ENCODE measurements around the gene PIK3CG.
"Not testable (repeated sequence)": the region's sequence is repeated elsewhere in the genome, so short reads cannot be mapped to it uniquely, and the experiment has no call there.

Gene PIK3CG
- total RNA-seq = 55.7 to 81.2 (median 74.5) reads per million in 3 donors

DNA sequence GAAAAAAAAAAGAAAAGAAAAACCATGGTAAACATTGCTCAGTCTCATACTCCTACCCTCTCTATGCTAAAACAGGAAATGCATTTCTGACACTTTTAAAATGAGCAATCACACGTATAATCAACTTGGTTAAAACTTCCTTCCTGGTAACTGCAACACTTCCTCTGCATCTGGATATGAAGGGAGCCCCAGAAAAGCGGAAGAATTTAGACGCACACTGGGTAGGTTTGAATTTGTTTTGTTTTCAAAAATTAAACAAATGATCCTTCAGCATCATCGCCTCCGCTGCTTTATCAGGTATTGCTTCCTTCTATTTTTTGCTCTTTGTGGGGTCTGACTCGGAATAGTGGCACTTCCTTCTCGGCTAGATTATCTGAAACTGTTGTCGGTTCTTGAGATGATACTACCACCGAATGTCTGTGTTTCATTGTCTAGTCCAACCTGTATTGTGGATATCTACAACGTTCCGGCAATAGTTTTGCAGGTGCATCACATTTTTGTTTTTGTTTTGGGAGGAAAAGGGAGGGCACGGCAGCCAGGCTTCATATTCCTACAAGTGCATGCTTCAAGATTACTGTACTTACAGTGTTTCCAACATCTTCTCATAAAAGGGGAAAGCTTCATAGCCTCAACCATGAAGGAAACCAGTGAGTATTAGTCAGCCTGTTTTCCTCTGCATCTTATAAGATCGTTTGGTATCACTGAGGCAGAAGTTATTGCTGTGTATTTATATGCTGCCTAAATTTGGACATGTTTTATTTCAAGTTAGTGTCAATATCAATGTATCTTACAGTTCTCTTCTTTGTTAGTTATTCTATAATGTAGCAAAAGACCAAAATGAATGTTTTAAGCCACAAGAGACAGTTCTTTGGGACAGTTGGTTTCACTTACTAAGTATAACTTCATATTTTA, at the start of gene PIK3CG:
Gene PIK3CG (plus strand): TSS at position 153 of the 912 bp plus-strand sequence. CDS start 2,280 bp downstream, outside the sequence.
- H3K27ac ChIP-seq (ENCODE audit: insufficient read depth, low read length, poor library complexity, severe bottlenecking) = peak within 1 kb of the TSS; percentile 67
- DNase-seq = no peak
- peaks cover 24% of the 10 kb centered on the region for H3K36me3 ChIP-seq (ENCODE audit: control insufficient read depth, insufficient read depth, low read length)
- H3K4me1 ChIP-seq (ENCODE audit: control insufficient read depth, insufficient read depth, low read length, poor library complexity, severe bottlenecking) = peaks cover 24% of the 10 kb centered on the region
- H3K4me3 ChIP-seq (ENCODE audit: insufficient read depth, low read depth, low read length, poor library complexity, severe bottlenecking) = peak within 1 kb of the TSS; percentile 62
- no peaks in the 10 kb centered on the region for H3K27me3 ChIP-seq (replicated peaks; ENCODE audit: control insufficient read depth, insufficient read depth, low read length, poor library complexity, severe bottlenecking)
- no peaks in the 10 kb centered on the region for H3K9me3 ChIP-seq (ENCODE audit: control insufficient read depth, low read length)

GRCh38 chr7:106817098-106817497, 48.0 kb upstream of the PIK3CG start:
- no peaks in the 10 kb centered on the region for H3K27me3 ChIP-seq (replicated peaks; ENCODE audit: control insufficient read depth, insufficient read depth, low read length, poor library complexity, severe bottlenecking)
- no peak overlapping the region for H3K27ac ChIP-seq (ENCODE audit: insufficient read depth, low read length, poor library complexity, severe bottlenecking)
- no peaks in the 10 kb centered on the region for H3K9me3 ChIP-seq (ENCODE audit: control insufficient read depth, low read length)
- H3K4me1 ChIP-seq (ENCODE audit: control insufficient read depth, insufficient read depth, low read length, poor library complexity, severe bottlenecking) = no peaks in the 10 kb centered on the region
- DNase-seq = no peak
- H3K36me3 ChIP-seq (ENCODE audit: control insufficient read depth, insufficient read depth, low read length) = no peaks in the 10 kb centered on the region
- no peak overlapping the region for H3K4me3 ChIP-seq (ENCODE audit: insufficient read depth, low read depth, low read length, poor library complexity, severe bottlenecking)

GRCh38 chr7:106818736-106819135, 46.3 kb upstream of the PIK3CG start:
- H3K27me3 ChIP-seq (replicated peaks; ENCODE audit: control insufficient read depth, insufficient read depth, low read length, poor library complexity, severe bottlenecking) = no peaks in the 10 kb centered on the region
- H3K4me1 ChIP-seq (ENCODE audit: control insufficient read depth, insufficient read depth, low read length, poor library complexity, severe bottlenecking) = no peaks in the 10 kb centered on the region
- no peaks in the 10 kb centered on the region for H3K9me3 ChIP-seq (ENCODE audit: control insufficient read depth, low read length)
- H3K36me3 ChIP-seq (ENCODE audit: control insufficient read depth, insufficient read depth, low read length) = no peaks in the 10 kb centered on the region
- no peak for DNase-seq
- H3K4me3 ChIP-seq (ENCODE audit: insufficient read depth, low read depth, low read length, poor library complexity, severe bottlenecking) = no peak overlapping the region
- H3K27ac ChIP-seq (ENCODE audit: insufficient read depth, low read length, poor library complexity, severe bottlenecking) = no peak overlapping the region

DNA sequence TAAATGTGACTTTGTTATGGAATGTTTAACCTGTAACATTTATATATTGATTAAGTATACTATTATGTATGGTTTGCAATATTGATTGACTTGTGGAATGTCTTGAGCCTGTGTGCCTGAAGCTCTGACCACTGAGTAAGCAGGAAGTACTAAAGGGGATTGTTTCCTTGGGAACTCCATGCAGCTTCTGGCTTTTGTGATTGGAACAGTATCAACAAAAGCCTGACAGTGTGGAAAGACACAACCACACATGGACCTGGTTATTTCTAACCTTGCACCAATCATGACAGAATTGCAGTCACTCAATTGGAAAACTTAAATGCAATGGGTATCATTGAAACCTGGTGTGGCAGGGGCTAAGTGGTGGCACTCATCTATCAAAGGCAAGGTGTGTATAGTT, 45.5 kb upstream of the PIK3CG start:
- Histone ChIP-seq H3K9me3 (ENCODE audit: control insufficient read depth, low read length) (no peaks in the 10 kb centered on the region), H3K36me3 (ENCODE audit: control insufficient read depth, insufficient read depth, low read length) (no peaks in the 10 kb centered on the region), H3K27ac (ENCODE audit: insufficient read depth, low read length, poor library complexity, severe bottlenecking) (no peak overlapping the region), H3K4me3 (ENCODE audit: insufficient read depth, low read depth, low read length, poor library complexity, severe bottlenecking) (no peak overlapping the region), H3K27me3 (replicated peaks; ENCODE audit: control insufficient read depth, insufficient read depth, low read length, poor library complexity, severe bottlenecking) (no peaks in the 10 kb centered on the region), H3K4me1 (ENCODE audit: control insufficient read depth, insufficient read depth, low read length, poor library complexity, severe bottlenecking) (no peaks in the 10 kb centered on the region)
- no peak for DNase-seq

DNA sequence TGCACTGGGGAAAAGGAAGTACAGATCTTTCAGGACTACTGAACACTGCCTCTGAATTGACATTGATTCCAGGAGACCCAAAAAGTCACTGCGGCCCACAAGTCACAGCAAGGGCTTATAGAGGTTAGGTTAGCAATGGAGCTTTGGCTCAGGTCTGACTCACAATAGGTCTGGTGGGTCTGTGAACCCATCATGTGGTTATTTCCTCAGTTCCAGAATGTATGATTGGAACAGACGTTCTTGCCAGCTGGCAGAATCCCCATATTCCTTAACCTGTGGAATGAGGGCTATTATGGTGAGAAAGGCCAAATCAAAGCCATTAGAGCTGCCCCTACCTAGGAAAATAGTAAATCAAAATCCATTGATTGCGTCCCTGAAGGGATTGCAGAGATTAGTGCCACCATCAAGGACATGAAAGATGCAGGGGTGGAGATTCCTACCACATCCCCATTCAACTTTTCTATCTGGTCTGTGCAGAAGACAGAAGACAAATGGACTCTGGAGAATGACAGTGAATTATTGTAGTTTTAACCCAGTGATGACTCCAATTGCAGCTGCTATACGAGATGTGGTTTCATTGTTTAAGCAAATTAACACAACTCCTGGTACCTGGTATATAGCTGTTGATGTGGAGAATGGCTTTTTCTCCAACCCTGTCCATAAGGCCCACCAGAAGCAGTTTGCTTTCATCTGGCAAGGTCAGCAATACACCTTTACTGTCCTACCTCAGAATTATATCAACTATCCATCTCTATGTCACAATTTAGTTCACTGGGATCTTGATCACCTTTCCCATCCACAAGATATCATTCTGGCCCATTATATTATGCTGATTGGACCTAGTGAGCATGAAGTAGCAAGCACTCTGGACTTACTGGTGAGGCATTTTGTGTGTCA, 44.5 kb upstream of the PIK3CG start:
- H3K4me1 ChIP-seq (ENCODE audit: control insufficient read depth, insufficient read depth, low read length, poor library complexity, severe bottlenecking) = no peaks in the 10 kb centered on the region
- no peak for DNase-seq
- H3K36me3 ChIP-seq (ENCODE audit: control insufficient read depth, insufficient read depth, low read length) = no peaks in the 10 kb centered on the region
- H3K27me3 ChIP-seq (replicated peaks; ENCODE audit: control insufficient read depth, insufficient read depth, low read length, poor library complexity, severe bottlenecking) = no peaks in the 10 kb centered on the region
- H3K9me3 ChIP-seq (ENCODE audit: control insufficient read depth, low read length) = peaks cover 3% of the 10 kb centered on the region
- H3K4me3 ChIP-seq (ENCODE audit: insufficient read depth, low read depth, low read length, poor library complexity, severe bottlenecking) = no peak overlapping the region
- H3K27ac ChIP-seq (ENCODE audit: insufficient read depth, low read length, poor library complexity, severe bottlenecking) = no peak overlapping the region

GRCh38 chr7:106823631-106824030, 41.5 kb upstream of the PIK3CG start:
- Histone ChIP-seq H3K4me3 (ENCODE audit: insufficient read depth, low read depth, low read length, poor library complexity, severe bottlenecking) (no peak overlapping the region), H3K4me1 (ENCODE audit: control insufficient read depth, insufficient read depth, low read length, poor library complexity, severe bottlenecking) (no peaks in the 10 kb centered on the region), H3K36me3 (ENCODE audit: control insufficient read depth, insufficient read depth, low read length) (no peaks in the 10 kb centered on the region), H3K27me3 (replicated peaks; ENCODE audit: control insufficient read depth, insufficient read depth, low read length, poor library complexity, severe bottlenecking) (no peaks in the 10 kb centered on the region), H3K9me3 (ENCODE audit: control insufficient read depth, low read length) (peaks cover 3% of the 10 kb centered on the region), H3K27ac (ENCODE audit: insufficient read depth, low read length, poor library complexity, severe bottlenecking) (no peak overlapping the region)
- DNase-seq = no peak

GRCh38 chr7:106824458-106824857, 40.6 kb upstream of the PIK3CG start:
- Histone ChIP-seq H3K4me3 (ENCODE audit: insufficient read depth, low read depth, low read length, poor library complexity, severe bottlenecking) (no peak overlapping the region), H3K4me1 (ENCODE audit: control insufficient read depth, insufficient read depth, low read length, poor library complexity, severe bottlenecking) (no peaks in the 10 kb centered on the region), H3K36me3 (ENCODE audit: control insufficient read depth, insufficient read depth, low read length) (no peaks in the 10 kb centered on the region), H3K27me3 (replicated peaks; ENCODE audit: control insufficient read depth, insufficient read depth, low read length, poor library complexity, severe bottlenecking) (no peaks in the 10 kb centered on the region), H3K9me3 (ENCODE audit: control insufficient read depth, low read length) (peaks cover 3% of the 10 kb centered on the region), H3K27ac (ENCODE audit: insufficient read depth, low read length, poor library complexity, severe bottlenecking) (no peak overlapping the region)
- no peak for DNase-seq

GRCh38 chr7:106827626-106828025, 37.5 kb upstream of the PIK3CG start:
- H3K27me3 ChIP-seq (replicated peaks; ENCODE audit: control insufficient read depth, insufficient read depth, low read length, poor library complexity, severe bottlenecking) = no peaks in the 10 kb centered on the region

GRCh38 chr7:106829496-106829895, 35.6 kb upstream of the PIK3CG start:
- H3K9me3 ChIP-seq (ENCODE audit: control insufficient read depth, low read length) = peaks cover 3% of the 10 kb centered on the region
- H3K4me1 ChIP-seq (ENCODE audit: control insufficient read depth, insufficient read depth, low read length, poor library complexity, severe bottlenecking) = no peaks in the 10 kb centered on the region
- DNase-seq = no peak
- H3K27ac ChIP-seq (ENCODE audit: insufficient read depth, low read length, poor library complexity, severe bottlenecking) = no peak overlapping the region
- no peaks in the 10 kb centered on the region for H3K27me3 ChIP-seq (replicated peaks; ENCODE audit: control insufficient read depth, insufficient read depth, low read length, poor library complexity, severe bottlenecking)
- no peaks in the 10 kb centered on the region for H3K36me3 ChIP-seq (ENCODE audit: control insufficient read depth, insufficient read depth, low read length)
- H3K4me3 ChIP-seq (ENCODE audit: insufficient read depth, low read depth, low read length, poor library complexity, severe bottlenecking) = no peak overlapping the region

More at GRCh38 chr7:106827626-106828025, 37.5 kb upstream of the PIK3CG start:
- H3K36me3 ChIP-seq (ENCODE audit: control insufficient read depth, insufficient read depth, low read length) = no peaks in the 10 kb centered on the region
- H3K4me1 ChIP-seq (ENCODE audit: control insufficient read depth, insufficient read depth, low read length, poor library complexity, severe bottlenecking) = no peaks in the 10 kb centered on the region
- H3K27ac ChIP-seq (ENCODE audit: insufficient read depth, low read length, poor library complexity, severe bottlenecking) = no peak overlapping the region
- peaks cover 3% of the 10 kb centered on the region for H3K9me3 ChIP-seq (ENCODE audit: control insufficient read depth, low read length)
- no peak for DNase-seq
- H3K4me3 ChIP-seq (ENCODE audit: insufficient read depth, low read depth, low read length, poor library complexity, severe bottlenecking) = no peak overlapping the region

DNA sequence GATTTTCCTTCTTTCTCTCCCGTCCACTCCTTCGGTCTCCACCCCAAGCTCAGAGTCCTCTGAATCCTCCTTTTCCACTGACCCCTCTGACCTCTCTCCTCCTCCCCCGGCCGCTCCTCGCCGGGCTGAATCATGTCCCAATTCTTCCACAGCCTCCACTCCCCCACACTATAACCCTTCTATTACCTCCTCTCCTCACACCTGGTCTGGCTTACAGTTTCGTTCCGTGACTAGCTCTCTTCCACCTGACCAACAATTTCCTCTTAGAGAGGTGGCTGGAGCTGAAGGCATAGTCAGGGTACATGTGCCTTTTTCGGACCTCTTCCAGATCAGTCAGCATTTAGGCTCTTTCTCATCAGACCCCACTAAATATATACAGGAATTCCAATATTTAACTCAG, 34.2 kb upstream of the PIK3CG start:
- not testable (repeated sequence) for H3K27me3 ChIP-seq (replicated peaks; ENCODE audit: control insufficient read depth, insufficient read depth, low read length, poor library complexity, severe bottlenecking); H3K4me3 ChIP-seq (ENCODE audit: insufficient read depth, low read depth, low read length, poor library complexity, severe bottlenecking); H3K4me1 ChIP-seq (ENCODE audit: control insufficient read depth, insufficient read depth, low read length, poor library complexity, severe bottlenecking)

More for the DNA sequence above, 34.2 kb upstream of the PIK3CG start:
- not testable (repeated sequence) for DNase-seq; H3K36me3 ChIP-seq (ENCODE audit: control insufficient read depth, insufficient read depth, low read length); H3K27ac ChIP-seq (ENCODE audit: insufficient read depth, low read length, poor library complexity, severe bottlenecking); H3K9me3 ChIP-seq (ENCODE audit: control insufficient read depth, low read length)

All from effector memory CD4-positive, alpha-beta T cell (primary cell).